GM19035 (cell line): Measurements from ENCODE around the gene CFAP54.

ENCODE experiments used
- ATAC-seq: cut with Tn5 transposase; IDR thresholded peaks from one replicate; pipeline ENCODE4 v1.9.1; 2021; ENCODE audit not compliant: unreplicated experiment

CFAP54 gene

DNA sequence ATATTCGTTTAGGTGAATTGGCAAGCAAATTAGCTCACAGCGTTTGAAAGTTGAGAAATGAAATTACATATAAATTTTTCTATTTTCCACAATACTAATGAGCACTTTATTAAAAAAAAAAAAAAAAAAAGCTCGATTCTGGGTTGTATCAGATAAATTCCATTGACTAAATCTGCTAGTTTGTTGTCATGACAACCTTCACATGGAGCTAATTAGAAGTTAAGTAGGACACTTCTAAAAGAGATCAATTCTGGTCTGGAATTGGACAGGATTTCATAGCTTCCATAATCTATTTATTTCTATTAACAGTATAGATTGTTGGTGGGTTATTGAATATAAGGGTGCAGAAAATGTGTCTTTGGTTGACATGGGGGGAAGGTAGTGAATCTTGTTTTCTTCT is 332.2 kb downstream of the CFAP54 start:
- ATAC-seq: no peak

GRCh38 chr12:96822641-96823040 is 333.3 kb downstream of the CFAP54 start:
- no peak for ATAC-seq

DNA sequence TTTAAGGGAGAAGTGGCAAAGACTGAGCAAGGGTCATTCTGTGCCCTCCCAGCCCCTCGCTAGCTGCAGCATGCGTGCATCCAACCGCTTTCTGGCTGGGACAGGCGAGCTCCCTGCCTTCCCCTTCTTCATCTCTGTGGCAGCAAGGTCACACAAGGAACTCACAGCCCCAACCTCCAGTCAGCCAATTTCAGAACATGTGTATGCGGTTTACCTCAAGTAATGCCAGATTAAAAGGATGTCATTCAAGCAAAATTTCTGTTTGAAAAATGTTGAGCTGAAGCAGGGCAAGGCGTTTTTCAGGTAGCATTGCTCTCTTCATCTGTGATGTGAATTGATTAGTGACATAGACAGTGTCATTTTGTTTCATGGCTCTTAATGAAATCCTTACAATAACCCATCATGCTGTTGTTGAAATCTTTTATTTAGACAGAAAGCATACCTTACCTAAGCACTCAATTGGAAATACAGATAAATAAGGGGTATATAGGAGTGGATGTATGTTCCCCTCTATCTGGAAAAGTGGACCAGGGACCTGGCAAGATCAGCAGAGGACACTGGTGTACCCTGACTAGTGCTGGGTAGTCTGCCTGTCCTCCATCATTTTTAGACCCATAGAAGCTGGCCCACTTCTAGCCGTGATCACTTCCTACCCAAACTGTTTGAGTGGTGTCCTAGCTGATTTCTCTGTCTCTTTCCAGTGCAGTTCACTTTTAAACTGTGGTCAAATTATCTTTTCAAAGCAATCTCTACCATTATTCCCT is 334.9 kb downstream of the CFAP54 start:
- no peak for ATAC-seq

DNA sequence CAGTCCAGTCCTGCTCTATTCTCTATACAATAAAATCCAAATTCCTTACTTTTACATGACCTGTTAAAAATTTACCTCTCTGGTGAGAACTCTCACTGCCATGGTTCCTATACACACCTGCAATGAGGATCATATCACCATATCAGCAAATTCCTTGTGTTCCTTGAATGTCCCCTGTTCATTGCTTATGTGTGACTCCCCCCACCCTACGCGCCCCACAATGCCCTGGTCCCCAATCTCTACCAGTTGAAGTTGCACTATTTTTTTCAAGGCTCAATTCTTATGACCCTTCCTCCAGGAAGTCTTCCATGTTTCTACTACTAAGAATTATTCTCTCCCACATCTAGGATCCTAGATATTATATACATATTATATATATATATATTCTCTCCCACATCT is 335.5 kb downstream of the CFAP54 start:
- no peak for ATAC-seq

GRCh38 chr12:96828169-96828789 is 338.9 kb downstream of the CFAP54 start:
- ATAC-seq: no peak

- ATAC-seq: no peak
Measured at GRCh38 chr12:96829354-96829753, 340.0 kb downstream of the CFAP54 start.

DNA sequence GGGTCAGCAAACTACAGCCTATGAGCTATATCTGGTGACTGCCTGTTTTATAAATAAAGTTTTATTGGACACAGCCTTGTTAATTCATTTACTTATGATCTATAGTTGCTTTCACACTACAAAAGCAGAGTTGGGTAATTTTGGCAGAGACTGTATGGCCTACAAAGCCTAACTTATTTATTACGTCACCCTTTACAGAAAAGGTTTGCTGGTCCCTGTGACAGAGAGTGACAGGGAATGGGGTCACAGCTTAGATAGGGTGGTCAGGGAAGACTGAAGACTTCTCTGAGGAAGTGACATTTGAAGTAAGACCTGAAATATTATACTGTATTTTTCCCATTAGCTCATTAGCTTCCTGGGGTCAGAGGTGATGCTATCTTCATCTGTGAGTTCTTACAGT is 342.0 kb downstream of the CFAP54 start:
- ATAC-seq: no peak

DNA sequence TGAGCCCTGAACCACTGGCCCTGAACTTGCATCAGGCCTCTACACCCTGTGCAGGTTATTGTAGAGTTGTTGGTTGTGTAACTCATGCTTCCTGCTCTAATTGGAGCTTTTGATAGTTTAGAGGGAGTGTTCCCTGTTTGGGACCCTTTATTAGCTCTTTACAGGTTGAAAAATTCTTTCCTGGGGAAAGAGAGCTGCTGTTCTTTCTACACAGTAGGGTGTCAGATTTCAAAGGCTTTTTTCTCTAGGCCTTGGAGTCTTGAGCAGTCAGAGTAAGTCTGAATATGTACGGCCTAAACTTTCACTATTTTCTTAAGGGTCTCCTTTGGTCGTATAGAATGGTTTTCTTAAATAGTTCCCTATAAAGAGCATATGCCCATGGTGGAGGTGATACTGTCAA is 356.9 kb downstream of the CFAP54 start:
- ATAC-seq: no peak

DNA sequence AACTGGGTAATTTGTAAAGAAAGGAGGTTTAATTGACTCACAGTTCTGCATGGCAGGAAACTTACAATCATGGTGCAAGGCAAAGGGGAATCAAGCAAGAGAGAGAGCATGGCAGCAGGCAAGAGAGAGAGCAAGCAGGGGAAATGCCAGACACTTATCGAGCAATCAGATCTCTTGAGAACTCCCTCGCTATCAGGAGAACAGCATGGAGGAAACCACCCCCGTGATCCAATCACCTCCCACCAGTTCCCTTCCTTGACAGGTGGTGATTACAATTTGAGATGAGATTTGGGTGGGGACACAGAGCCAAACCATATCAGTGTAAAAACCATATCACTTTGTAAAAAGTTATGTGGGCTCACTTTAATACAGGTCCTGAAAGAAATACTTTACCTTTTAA is 361.3 kb downstream of the CFAP54 start:
- no peak for ATAC-seq

DNA sequence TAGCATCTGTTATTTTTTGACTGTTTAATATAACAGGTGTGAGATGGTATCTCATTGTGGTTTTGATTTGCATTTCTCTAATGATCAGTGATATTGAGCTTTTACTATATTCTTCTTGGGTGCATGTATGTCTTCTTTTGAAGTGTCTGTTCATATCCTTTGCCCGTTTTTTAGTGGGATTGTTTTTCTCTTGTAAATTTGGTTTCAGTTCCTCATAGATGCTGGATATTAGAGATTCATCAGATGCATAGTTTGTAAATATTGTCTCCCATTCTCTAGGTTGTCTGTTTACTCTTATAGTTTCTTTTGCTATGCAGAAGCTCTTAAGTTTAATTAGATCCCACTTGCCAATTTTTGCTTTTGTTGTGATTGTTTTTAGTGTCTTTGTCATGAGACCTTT is 368.8 kb downstream of the CFAP54 start:
- no peak for ATAC-seq

- ATAC-seq: no peak
Measured at GRCh38 chr12:96861656-96862055, 372.3 kb downstream of the CFAP54 start.

DNA sequence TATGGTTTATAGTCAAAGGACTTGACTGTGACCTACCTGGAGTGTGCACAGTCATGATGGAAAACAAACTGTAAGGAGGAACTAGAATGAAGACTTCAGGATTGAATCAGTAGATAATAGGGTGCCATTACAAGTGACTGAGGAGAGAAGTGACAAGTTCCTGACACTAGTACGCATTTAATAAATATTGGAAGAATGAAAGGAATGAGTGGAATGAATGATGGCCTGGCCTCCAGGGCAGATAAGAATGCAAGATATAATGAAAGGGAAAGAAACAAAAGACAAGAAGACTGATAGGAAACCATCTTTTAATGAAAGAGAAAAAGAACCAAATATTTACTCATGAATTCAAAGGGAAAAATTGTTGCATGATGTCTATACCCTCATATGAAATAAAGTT is 372.9 kb downstream of the CFAP54 start:
- ATAC-seq: no peak

DNA sequence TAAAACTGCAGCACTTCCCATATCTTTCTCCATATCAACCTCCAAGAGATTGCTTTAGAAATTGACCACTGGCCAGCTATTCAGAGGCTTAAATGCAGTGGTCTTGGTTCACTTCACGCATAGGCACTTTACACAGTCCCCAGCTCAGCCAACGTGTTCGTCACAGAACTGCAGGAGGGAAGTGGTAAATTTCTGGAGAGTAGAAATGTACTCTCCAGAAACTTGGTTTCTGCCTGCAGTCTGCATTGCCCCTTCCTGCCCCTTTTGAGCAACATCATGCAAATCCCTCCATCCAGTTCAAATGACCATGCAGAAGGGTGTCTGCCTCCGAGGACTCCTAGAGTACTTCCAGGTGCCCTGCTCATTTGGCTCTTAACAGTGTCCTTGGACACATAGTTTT is 375.0 kb downstream of the CFAP54 start:
- ATAC-seq: no peak

GRCh38 chr12:96866801-96867590 is 377.6 kb downstream of the CFAP54 start:
- no peak for ATAC-seq

DNA sequence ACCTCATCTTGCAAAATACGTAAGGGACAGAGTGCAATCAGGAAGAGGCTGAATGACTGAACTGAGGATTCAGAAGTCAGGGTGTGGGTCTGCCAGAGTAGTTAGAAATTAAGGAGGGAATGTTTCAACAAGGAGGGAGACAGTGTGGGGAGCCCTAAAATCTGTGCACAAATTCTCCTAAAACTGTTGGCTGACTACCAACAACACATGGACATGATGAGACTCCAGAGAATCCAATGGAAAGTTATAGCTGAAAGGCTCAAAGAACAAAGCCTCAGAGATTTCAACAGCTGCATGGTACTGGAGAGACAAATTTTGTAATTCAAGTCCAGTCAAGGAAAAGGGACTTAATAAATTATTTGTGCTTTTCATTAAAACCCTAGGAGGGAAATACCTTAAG is 381.6 kb downstream of the CFAP54 start:
- no peak for ATAC-seq

- no peak for ATAC-seq
Measured at GRCh38 chr12:96872961-96873360, 383.6 kb downstream of the CFAP54 start.

DNA sequence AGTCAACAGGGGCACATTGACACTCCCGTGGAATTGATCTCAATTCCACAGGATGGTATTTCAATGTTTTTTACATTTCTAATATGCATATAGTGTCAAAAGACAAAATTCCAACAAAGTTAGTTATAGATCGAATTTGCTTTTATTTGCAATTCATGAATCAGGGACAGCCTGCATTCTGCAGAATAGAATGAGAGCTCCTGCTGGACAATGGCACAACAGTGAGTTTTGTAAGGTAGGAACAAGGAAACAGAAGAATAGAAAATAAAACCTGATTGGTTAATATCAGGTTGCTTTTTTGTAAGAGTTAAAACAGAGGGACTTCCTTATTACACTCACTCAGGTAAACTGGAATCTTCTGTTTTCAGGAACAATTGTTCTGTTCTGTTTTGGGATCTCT is 384.8 kb downstream of the CFAP54 start:
- ATAC-seq: no peak

- no peak for ATAC-seq
Measured at GRCh38 chr12:96876966-96877365, 387.6 kb downstream of the CFAP54 start.

- no peak for ATAC-seq
Measured at GRCh38 chr12:96878704-96879103, 389.3 kb downstream of the CFAP54 start.

DNA sequence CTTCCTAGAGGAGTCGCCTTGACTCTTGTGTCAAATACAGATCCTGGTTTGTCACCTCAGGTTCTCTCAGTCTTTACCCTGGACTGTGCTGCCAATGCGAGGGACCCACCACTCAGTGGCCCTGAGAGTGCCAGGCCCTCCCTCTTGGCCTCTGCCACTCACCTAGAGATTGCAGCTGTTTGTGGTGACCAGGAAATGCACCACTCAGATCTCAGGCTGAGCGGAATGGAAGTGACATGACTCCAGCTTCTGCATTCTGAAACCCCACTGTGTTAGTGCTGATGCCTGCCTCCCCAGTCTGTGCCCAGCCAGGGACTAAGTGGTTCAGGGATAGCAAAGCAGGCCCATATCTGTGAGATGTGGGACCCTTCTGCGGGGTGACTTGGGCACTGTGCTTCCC is 389.9 kb downstream of the CFAP54 start:
- no peak for ATAC-seq

DNA sequence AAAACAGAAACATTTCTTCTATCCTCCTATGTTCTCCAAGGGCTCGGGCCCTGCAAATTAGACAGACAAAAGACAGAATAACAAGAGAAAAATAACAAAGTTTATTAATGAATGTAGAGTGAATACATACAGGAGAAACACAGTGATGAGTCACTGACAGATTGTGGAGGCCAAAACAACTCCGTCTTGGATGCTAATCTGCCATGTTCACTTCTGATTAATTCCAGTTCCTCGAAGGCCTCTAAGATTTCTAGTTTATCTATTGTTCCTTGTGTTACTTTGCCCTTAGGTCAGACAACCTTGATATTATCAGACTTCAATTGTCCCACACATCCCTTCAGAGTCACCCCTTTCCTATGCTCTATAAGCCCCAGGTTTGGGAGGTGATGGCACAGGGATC is 390.8 kb downstream of the CFAP54 start:
- no peak for ATAC-seq

GRCh38 chr12:96881608-96882007 is 392.2 kb downstream of the CFAP54 start:
- no peak for ATAC-seq
